GM10266 (cell line): ENCODE data around the gene FBXO27.
A peak's percentile ranks its signal among the peaks of the same experiment; 100 is the strongest.

Experiments
- DNase-seq: peaks from one replicate; pipeline ENCODE4 v3.0.0; 2012; ENCODE audit errors: extremely low spot score
- CTCF ChIP-seq: IDR thresholded peaks from 2 replicates; pipeline ENCODE4 v1.5.1; 2012; ENCODE audit warnings: mild to moderate bottlenecking, low read depth; ENCODE audit not compliant: control insufficient read depth, insufficient read depth; ENCODE audit errors: missing control alignments

Gene FBXO27

GRCh38 chr19:39045506-39045905 lies 13.2 kb upstream of the FBXO27 start:
- no peak for DNase-seq
- TF ChIP-seq CTCF: no peak

- DNase-seq: peak; percentile 49
- TF ChIP-seq CTCF: no peak
Observed at GRCh38 chr19:39038098-39038497, 5.7 kb upstream of the FBXO27 start.

GRCh38 chr19:39037194-39037593 lies 4.8 kb upstream of the FBXO27 start:
- no peak for TF ChIP-seq CTCF

GRCh38 chr19:39036581-39036980 lies 4.2 kb upstream of the FBXO27 start:
- TF ChIP-seq CTCF: no peak
- DNase-seq: no peak

More at GRCh38 chr19:39037194-39037593, 4.8 kb upstream of the FBXO27 start:
- DNase-seq: no peak

- no peak for TF ChIP-seq CTCF
- DNase-seq: peak; percentile 88
Observed at GRCh38 chr19:39031368-39032062, 834 bp downstream of the FBXO27 start.

- no peak for TF ChIP-seq CTCF
- no peak for DNase-seq
Observed at GRCh38 chr19:39030854-39031367, 1.4 kb downstream of the FBXO27 start.

GRCh38 chr19:39024875-39025641 lies 7.3 kb downstream of the FBXO27 start:
- TF ChIP-seq CTCF: no peak
- no peak for DNase-seq
